Posterior cingulate gyrus (tissue), 11 donors: ENCODE results near the gene F2R.
"Not testable (repeated sequence)": the region's sequence is repeated elsewhere in the genome, so short reads cannot be mapped to it uniquely, and the experiment has no call there.

Experiments
- DNase-seq, 10 donors: peaks; one replicate each; pipeline versions ENCODE4 v3.0.0 to v3.0.0-alpha.2; 2020 to 2021; ENCODE audit warnings: mixed read lengths in 3 of 10
- intact Hi-C: fragments of 100-400 bp; cut with DNase I; formaldehyde crosslinking; loops from one replicate; pipeline ENCODE4 v1.15.1; 2023

Gene F2R

GRCh38 chr5:76717222-76718083 lies 1.5 kb downstream of the F2R start:
- intact Hi-C loops: no loop called here
- no peak for DNase-seq

GRCh38 chr5:76718381-76718832 lies 2.5 kb downstream of the F2R start:
- intact Hi-C loops: no loop called here
- no peak for DNase-seq

GRCh38 chr5:76718880-76719279 lies 3.0 kb downstream of the F2R start:
- DNase-seq: no peak
- intact Hi-C loops: no loop called here

DNA sequence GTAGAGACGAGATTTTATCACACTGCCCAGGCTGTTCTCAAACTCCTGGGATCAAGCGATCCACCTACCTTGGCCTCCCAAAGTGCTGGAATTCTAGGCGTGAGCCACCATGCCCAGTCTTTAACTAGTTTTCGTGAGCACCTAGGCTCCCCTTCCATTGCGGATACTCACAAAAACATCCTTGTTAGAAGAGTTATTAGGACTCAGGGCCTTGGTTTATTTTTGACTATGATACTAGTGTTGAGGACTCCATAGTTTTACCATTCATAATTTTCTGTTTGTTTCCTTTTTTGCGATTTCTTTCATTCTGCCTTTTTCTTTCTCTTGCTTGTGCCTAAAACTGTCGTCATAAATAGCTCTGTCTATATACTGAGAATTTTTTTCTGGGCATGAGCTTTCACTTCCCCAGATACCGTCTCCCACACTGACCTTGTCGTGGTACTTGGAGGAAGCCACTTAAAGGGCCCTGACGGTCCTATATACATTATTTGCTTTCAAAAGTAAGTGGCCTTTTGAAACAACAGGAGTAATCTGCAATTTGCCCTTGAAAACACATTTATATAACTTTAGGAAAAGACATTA lies 5.2 kb downstream of the F2R start:
- intact Hi-C loops: no loop called here
- no peak for DNase-seq

- DNase-seq: no peak
- intact Hi-C loops: no loop called here
These were observed 7.3 kb downstream of the F2R start for GRCh38 chr5:76723266-76723665.

DNA sequence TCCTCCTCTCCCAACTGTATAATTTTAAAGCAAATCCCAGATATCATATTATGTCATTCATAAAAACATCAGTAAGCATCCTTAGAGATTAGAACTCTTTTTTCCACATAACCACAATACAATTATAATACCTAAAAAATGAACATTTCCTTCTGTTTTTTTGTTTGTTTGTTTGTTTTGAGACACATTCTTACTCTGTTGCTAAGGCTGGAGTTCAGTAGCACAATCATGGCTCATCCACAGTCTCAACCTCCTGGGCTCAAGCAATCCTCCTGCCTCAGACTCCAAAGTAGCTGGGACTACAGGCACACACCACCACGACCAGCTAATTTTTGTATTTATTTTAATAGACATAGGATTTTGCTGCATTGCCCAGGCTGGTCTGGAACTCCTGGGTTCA lies 8.0 kb downstream of the F2R start:
- DNase-seq: no peak
- intact Hi-C loops: no loop called here

- intact Hi-C loops: no loop called here
- no peak for DNase-seq
These were observed 8.9 kb downstream of the F2R start for GRCh38 chr5:76724871-76725270.

DNA sequence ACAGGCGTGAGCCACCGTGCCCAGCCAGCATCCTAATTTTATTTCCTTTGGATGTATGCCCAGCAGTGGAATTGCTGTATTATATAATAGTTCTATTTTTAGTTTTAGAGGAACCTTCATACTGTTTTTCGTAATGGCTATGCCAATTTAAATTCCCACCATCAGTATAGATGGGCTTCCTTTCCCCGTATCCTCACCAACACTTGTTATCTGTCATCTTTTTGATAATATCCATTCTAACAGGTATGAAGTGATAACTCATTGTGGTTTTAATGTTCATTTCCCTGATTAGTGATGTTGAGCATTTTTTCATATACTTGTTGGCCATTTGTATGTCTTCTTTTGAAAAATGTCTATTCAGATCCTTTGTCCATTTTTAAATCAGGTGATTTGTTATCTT lies 13.0 kb downstream of the F2R start:
- intact Hi-C loops: no loop called here
- no peak for DNase-seq

GRCh38 chr5:76729373-76730290 lies 13.7 kb downstream of the F2R start:
- DNase-seq: no peak
- intact Hi-C loops: no loop called here

- intact Hi-C loops: no loop called here
- DNase-seq: no peak
These were observed 16.6 kb downstream of the F2R start for GRCh38 chr5:76732405-76733048.

- intact Hi-C loops: no loop called here
- no peak for DNase-seq
These were observed 17.1 kb downstream of the F2R start for GRCh38 chr5:76733049-76733417.

DNA sequence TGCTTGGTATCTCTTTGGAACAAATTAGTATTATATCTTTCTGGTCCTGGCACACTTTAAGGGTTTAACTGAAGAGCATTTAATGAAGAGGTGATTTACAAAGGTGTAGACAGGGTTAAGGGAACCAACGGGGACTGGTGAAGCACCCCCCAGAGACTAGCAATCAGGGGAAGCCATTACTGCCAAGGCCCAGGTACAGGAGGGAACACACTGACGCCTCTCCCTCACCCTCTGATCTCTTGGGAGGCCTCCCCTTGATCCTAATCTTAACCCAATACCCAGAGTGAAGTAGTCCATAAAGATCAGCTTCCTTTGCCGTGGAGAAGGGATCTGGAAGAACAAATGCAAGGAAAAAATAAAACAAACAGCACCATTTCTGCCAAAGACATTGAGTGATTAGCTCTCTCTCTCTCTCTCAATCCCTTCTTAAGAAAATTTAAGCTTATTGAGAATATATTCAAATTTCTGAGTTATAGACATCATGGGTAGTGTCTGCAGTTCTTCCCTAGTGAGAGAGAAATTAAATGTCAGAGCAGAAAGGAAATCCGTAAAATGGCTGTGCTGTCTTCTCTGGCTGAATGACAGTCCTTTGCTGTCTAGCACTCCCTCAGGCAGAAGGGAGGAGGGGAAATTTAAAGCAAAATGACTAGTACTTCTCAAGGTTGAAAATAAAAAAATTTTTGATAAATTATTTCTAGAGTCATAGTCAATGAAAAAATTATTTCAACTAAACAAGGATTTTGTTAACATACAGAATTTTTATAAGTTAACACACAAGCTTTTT lies 20.0 kb downstream of the F2R start:
- no peak for DNase-seq
- intact Hi-C loops: no loop called here

DNA sequence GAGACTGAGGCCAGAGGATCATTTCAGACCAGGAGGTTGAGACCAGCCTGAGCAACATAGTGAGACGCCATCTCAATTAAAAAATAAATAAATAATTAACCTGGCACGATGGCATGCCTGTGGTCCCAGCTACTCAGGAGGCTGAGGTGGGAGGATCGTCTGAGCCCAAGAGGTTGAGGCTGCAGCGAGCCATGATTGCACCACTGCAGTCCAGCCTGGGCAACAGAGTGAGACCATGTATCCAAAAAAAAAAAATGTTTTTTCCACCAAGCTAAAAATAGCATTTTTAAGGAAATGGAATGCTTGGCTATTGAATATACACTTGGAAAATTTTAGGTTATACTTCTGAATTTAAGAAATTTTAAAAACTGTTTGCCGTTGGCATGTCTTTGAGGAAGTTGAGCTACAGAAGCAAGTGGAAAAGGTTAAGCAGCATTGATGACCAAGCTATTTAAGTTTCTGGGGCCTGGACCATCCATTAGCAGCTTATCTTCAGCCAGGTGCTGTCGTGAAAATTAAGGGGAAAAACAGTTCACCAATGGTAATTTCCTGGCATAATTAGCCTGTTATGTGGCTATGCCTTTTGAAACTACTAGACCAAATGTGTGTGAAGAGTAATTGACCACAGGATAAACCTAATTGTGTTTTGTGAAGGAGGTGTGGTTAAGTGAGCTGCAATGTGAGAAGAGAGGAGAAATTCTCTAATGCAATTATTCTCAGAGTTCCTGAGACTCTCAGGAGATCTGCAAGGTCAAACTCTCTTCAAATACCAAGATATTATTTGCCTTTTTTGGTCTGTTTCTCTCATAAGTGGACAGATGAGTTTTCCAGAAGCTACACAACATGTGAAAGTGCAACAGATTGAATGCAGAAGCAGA lies 21.0 kb downstream of the F2R start:
- DNase-seq: no peak
- intact Hi-C loops: no loop called here

GRCh38 chr5:76737846-76738245 lies 21.9 kb downstream of the F2R start:
- intact Hi-C loops: no loop called here

DNA sequence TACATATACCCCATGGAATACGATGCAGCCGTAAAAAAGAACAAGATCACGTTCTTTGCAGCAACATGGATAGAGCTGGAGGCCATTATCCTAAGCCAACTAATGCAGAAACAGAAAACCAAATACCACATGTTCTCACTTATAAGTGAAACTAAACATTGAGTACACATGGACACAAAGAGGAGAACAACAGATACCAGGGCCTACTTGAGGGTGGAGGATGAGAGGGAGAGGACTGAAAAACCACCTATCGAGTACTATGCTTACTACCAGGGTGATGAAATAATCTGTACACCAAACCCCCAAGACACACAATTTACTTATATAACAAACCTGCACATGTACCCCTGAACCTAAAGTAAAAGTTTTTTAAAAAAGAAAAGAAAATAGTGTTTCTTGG lies 25.6 kb downstream of the F2R start:
- intact Hi-C loops, DNase-seq: not testable (repeated sequence)

More at GRCh38 chr5:76737846-76738245, 21.9 kb downstream of the F2R start:
- no peak for DNase-seq

DNA sequence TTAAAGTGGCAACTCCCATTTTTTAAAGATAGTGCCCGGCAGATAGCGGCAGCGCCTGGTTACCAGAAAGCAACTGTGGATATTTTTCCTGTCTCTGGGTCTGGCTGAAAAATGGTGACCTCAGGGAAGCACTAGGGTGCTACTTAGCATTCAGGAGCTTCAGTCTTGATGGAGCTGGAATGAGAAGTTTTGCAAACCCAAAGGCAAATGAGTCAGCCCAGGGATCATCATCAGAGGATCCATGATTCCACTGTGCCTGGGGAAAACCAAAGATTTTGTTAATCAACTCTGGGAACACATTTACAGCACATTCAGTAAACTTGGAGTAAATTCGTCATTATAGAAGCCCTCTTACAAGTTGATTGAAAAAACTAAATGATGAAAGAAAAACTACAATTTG lies 26.7 kb downstream of the F2R start:
- intact Hi-C loops: no loop called here
- DNase-seq: no peak

GRCh38 chr5:76744632-76745031 lies 28.7 kb downstream of the F2R start:
- DNase-seq: no peak
- intact Hi-C loops: no loop called here

GRCh38 chr5:76745670-76746069 lies 29.7 kb downstream of the F2R start:
- intact Hi-C loops: no loop called here
- DNase-seq: no peak

DNA sequence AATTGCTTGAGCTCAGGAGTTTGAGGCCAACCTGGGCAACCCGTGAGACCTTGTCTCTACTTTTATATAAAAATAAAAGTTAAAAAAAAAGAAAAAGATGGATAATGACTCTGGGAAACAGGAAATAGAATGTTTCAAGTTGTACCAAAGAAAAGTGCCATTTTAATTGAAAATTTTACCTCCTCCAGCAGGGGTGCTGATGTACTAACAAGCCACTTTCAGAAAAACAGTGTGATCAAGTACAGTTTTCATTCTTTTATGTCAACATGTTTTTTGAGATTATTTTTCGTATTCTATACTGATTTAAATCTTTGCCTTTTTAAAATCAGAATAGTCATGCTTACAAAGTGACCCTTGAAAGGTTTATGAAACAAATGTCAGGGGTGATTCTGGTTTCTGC lies 30.8 kb downstream of the F2R start:
- no peak for DNase-seq
- intact Hi-C loops: no loop called here
